ENCODE measurements around the gene PODXL. TPM values are rescaled to one million over a fixed set of nuclear protein-coding genes. Genes with fewer than 3 reads are reported as not detected.

The PODXL gene
- total RNA-seq, 1 experiment from 2014 or later, result 44.2 TPM

GRCh38 chr7:131480384-131481315 is 75.8 kb downstream of the PODXL start:
- Histone ChIP-seq H3K27ac (ENCODE audit: low read length) (no peak overlapping the region), H3K36me3 (ENCODE audit: low read depth, low read length) (0 out of 2 replicates have a peak, but pooled peaks cover 2% of the 10 kb centered on the region), H3K4me2 (ENCODE audit: low read length) (no peak overlapping the region), H2AFZ (ENCODE audit: low read length) (no peak overlapping the region), H3K9me2 (replicated peaks; ENCODE audit: low read length) (no peaks in the 10 kb centered on the region), H3K4me1 (ENCODE audit: insufficient read depth, low read length) (peaks cover 16% of the 10 kb centered on the region; the same call in 1 of the 2 replicates), H3K9me3 (ENCODE audit: low read length) (no peaks in the 10 kb centered on the region), H3F3A (ENCODE audit: low read length, unreplicated experiment) (no peaks in the 10 kb centered on the region), H3K4me3 (ENCODE audit: low read length) (no peak overlapping the region), H3K79me2 (ENCODE audit: low read length) (no peaks in the 10 kb centered on the region), H3K9ac (ENCODE audit: low read length) (no peak overlapping the region), H4K20me1 (ENCODE audit: low read length) (no peaks in the 10 kb centered on the region), H3K27me3 (ENCODE audit: low read length) (no peaks in the 10 kb centered on the region)
- ChIA-PET CTCF (no interaction called here), POLR2A (ENCODE audit: unreplicated experiment) (no interaction called here)
- TF ChIP-seq CTCF (conservative IDR thresholded peaks at IDR 0.05; ENCODE audit: low read depth, low read length), result no peak
- no peak for TF ChIP-seq EZH2phosphoT487 (IDR thresholded peaks at IDR 0.05; ENCODE audit: borderline replicate concordance, low read length)
- TF ChIP-seq EZH2 (IDR thresholded peaks at IDR 0.05; ENCODE audit: low read length, unreplicated experiment), result no peak
- ATAC-seq (peak; percentile 76), DNase-seq (peak; percentile 40)
- intact Hi-C loops (cut with micrococcal nuclease), result no loop called here
- no TSS peak for BruUV-seq (replicated peaks)

- Histone ChIP-seq H3K9ac (ENCODE audit: low read length) (no peak overlapping the region), H2AFZ (ENCODE audit: low read length) (no peak overlapping the region), H3K4me1 (ENCODE audit: insufficient read depth, low read length) (peaks cover 16% of the 10 kb centered on the region; the same call in 1 of the 2 replicates), H3K36me3 (ENCODE audit: low read depth, low read length) (peaks cover 5% of the 10 kb centered on the region; the same call in 1 of the 2 replicates), H3K9me2 (replicated peaks; ENCODE audit: low read length) (no peaks in the 10 kb centered on the region), H3K9me3 (ENCODE audit: low read length) (no peaks in the 10 kb centered on the region), H3K4me2 (ENCODE audit: low read length) (no peak overlapping the region), H3K27me3 (ENCODE audit: low read length) (no peaks in the 10 kb centered on the region), H4K20me1 (ENCODE audit: low read length) (no peaks in the 10 kb centered on the region), H3K27ac (ENCODE audit: low read length) (no peak overlapping the region), H3K79me2 (ENCODE audit: low read length) (no peaks in the 10 kb centered on the region), H3F3A (ENCODE audit: low read length, unreplicated experiment) (no peaks in the 10 kb centered on the region), H3K4me3 (ENCODE audit: low read length) (no peak overlapping the region)
- no peak for TF ChIP-seq CTCF (conservative IDR thresholded peaks at IDR 0.05; ENCODE audit: low read depth, low read length)
- no peak for TF ChIP-seq EZH2phosphoT487 (IDR thresholded peaks at IDR 0.05; ENCODE audit: borderline replicate concordance, low read length)
- TF ChIP-seq EZH2 (IDR thresholded peaks at IDR 0.05; ENCODE audit: low read length, unreplicated experiment), result no peak
- DNase-seq (no peak), ATAC-seq (no peak)
- POLR2A ChIA-PET (ENCODE audit: unreplicated experiment), result no interaction called here
- no TSS peak for BruUV-seq (replicated peaks)
- CTCF ChIA-PET, result no interaction called here
- intact Hi-C loops (cut with micrococcal nuclease), result no loop called here
Measured at GRCh38 chr7:131476740-131477139, 79.7 kb downstream of the PODXL start.
